Measurements from ENCODE around the gene IDI2. TPM values are rescaled to one million over a fixed set of nuclear protein-coding genes. Genes with fewer than 3 reads are reported as not detected.

IDI2 gene
- total and polyA plus RNA-seq, 2 donors (not counting 1 experiment from before 2014, with no cell fraction given), result not detected

- peak; percentile 29 to 40 for DNase-seq (ENCODE audit: low read depth in 2 of 2)
- peaks cover 3% of the 10 kb centered on the region for H3K36me3 ChIP-seq (ENCODE audit: control insufficient read depth, insufficient read depth, low read length)
- H2AFZ ChIP-seq (ENCODE audit: low read length), result no peak overlapping the region
These were observed 24.5 kb upstream of the IDI2 start for GRCh38 chr10:1050145-1050544.

GRCh38 chr10:1049425-1049958, 23.8 kb upstream of the IDI2 start:
- Histone ChIP-seq H4K20me1 (ENCODE audit: control insufficient read depth, extremely low read depth, insufficient read depth, low read length) (no peaks in the 10 kb centered on the region), H3K79me2 (ENCODE audit: control insufficient read depth, insufficient read depth, low read length) (peaks cover 68% of the 10 kb centered on the region), H3K9me3 (ENCODE audit: control insufficient read depth, insufficient read depth, low read depth, low read length) (no peaks in the 10 kb centered on the region), H3K9ac (ENCODE audit: insufficient read depth, low read length) (peak overlapping the region; percentile 97), H3K27me3 (ENCODE audit: control insufficient read depth, insufficient read depth, low read length) (no peaks in the 10 kb centered on the region), H3K36me3 (ENCODE audit: control insufficient read depth, insufficient read depth, low read length) (peaks cover 3% of the 10 kb centered on the region), H2AFZ (ENCODE audit: low read length) (peak overlapping the region; percentile 36), H3K4me3 (replicated peaks in 1 of 4; ENCODE audit: control extremely low read depth in 1 of 4, insufficient read depth in 1 of 4, low read depth in 3 of 4, low read length in 4 of 4) (peak overlapping the region; percentile 56 to 95 (median 80)), H3K4me2 (ENCODE audit: extremely low read depth, insufficient read depth, low read length) (peak overlapping the region; percentile 90), H3K4me1 (ENCODE audit: control insufficient read depth, extremely low read depth, insufficient read depth, low read length) (peaks cover 4% of the 10 kb centered on the region), H3K27ac (ENCODE audit: insufficient read depth, low read length) (peak overlapping the region; percentile 98)
- TF ChIP-seq, protein P1, sequence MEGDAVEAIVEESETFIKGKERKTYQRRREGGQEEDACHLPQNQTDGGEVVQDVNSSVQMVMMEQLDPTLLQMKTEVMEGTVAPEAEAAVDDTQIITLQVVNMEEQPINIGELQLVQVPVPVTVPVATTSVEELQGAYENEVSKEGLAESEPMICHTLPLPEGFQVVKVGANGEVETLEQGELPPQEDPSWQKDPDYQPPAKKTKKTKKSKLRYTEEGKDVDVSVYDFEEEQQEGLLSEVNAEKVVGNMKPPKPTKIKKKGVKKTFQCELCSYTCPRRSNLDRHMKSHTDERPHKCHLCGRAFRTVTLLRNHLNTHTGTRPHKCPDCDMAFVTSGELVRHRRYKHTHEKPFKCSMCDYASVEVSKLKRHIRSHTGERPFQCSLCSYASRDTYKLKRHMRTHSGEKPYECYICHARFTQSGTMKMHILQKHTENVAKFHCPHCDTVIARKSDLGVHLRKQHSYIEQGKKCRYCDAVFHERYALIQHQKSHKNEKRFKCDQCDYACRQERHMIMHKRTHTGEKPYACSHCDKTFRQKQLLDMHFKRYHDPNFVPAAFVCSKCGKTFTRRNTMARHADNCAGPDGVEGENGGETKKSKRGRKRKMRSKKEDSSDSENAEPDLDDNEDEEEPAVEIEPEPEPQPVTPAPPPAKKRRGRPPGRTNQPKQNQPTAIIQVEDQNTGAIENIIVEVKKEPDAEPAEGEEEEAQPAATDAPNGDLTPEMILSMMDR (conservative IDR thresholded peaks at IDR 0.05 in 1 of 2, IDR thresholded peaks at IDR 0.05 in 1 of 2; ENCODE audit: low read depth in 1 of 2, low read length in 2 of 2), result no peak
- TF ChIP-seq EZH2 (IDR thresholded peaks at IDR 0.05; ENCODE audit: low read length, missing control alignments), result no peak
- DNase-seq (ENCODE audit: low read depth in 2 of 2), result peak in 1 of 2 donors; percentile 49

More at GRCh38 chr10:1050145-1050544, 24.5 kb upstream of the IDI2 start:
- Histone ChIP-seq H4K20me1 (ENCODE audit: control insufficient read depth, extremely low read depth, insufficient read depth, low read length) (no peaks in the 10 kb centered on the region), H3K9me3 (ENCODE audit: control insufficient read depth, insufficient read depth, low read depth, low read length) (no peaks in the 10 kb centered on the region), H3K9ac (ENCODE audit: insufficient read depth, low read length) (peak overlapping the region; percentile 97), H3K4me3 (replicated peaks in 1 of 4; ENCODE audit: control extremely low read depth in 1 of 4, insufficient read depth in 1 of 4, low read depth in 3 of 4, low read length in 4 of 4) (peak overlapping the region; percentile 56 to 95 (median 80)), H3K27me3 (ENCODE audit: control insufficient read depth, insufficient read depth, low read length) (no peaks in the 10 kb centered on the region), H3K79me2 (ENCODE audit: control insufficient read depth, insufficient read depth, low read length) (peaks cover 68% of the 10 kb centered on the region), H3K27ac (ENCODE audit: insufficient read depth, low read length) (peak overlapping the region; percentile 98), H3K4me1 (ENCODE audit: control insufficient read depth, extremely low read depth, insufficient read depth, low read length) (peaks cover 7% of the 10 kb centered on the region), H3K4me2 (ENCODE audit: extremely low read depth, insufficient read depth, low read length) (peak overlapping the region; percentile 90)
- no peak for TF ChIP-seq EZH2 (IDR thresholded peaks at IDR 0.05; ENCODE audit: low read length, missing control alignments)
- TF ChIP-seq, protein P1 (conservative IDR thresholded peaks at IDR 0.05 in 1 of 2, IDR thresholded peaks at IDR 0.05 in 1 of 2; ENCODE audit: low read depth in 1 of 2, low read length in 2 of 2), result no peak

- H3K9ac ChIP-seq (ENCODE audit: insufficient read depth, low read length), result peak within 1 kb of the TSS; percentile 97
- peak within 1 kb of the TSS; percentile 98 for H3K27ac ChIP-seq (ENCODE audit: insufficient read depth, low read length)
- peak within 1 kb of the TSS; percentile 94 to 99 (median 95) for H3K4me3 ChIP-seq (replicated peaks in 1 of 4; ENCODE audit: control extremely low read depth in 1 of 4, insufficient read depth in 1 of 4, low read depth in 3 of 4, low read length in 4 of 4)
- H3K4me1 ChIP-seq (ENCODE audit: control insufficient read depth, extremely low read depth, insufficient read depth, low read length), result peaks cover 4% of the 10 kb centered on the region
- peaks cover 68% of the 10 kb centered on the region for H3K79me2 ChIP-seq (ENCODE audit: control insufficient read depth, insufficient read depth, low read length)
- H2AFZ ChIP-seq (ENCODE audit: low read length), result peak within 1 kb of the TSS; percentile 36
- no peaks in the 10 kb centered on the region for H3K27me3 ChIP-seq (ENCODE audit: control insufficient read depth, insufficient read depth, low read length)
- H3K4me2 ChIP-seq (ENCODE audit: extremely low read depth, insufficient read depth, low read length), result peak within 1 kb of the TSS; percentile 90
- TF ChIP-seq EZH2 (IDR thresholded peaks at IDR 0.05; ENCODE audit: low read length, missing control alignments), result no peak
- peaks cover 1% of the 10 kb centered on the region for H3K36me3 ChIP-seq (ENCODE audit: control insufficient read depth, insufficient read depth, low read length)
- no peaks in the 10 kb centered on the region for H3K9me3 ChIP-seq (ENCODE audit: control insufficient read depth, insufficient read depth, low read depth, low read length)
- peaks cover 1% of the 10 kb centered on the region for H4K20me1 ChIP-seq (ENCODE audit: control insufficient read depth, extremely low read depth, insufficient read depth, low read length)
- peak; percentile 98 to 99 for DNase-seq (ENCODE audit: low read depth in 2 of 2)
These were observed 23.2 kb upstream of the IDI2 start, which contains the start of gene IDI1 for GRCh38 chr10:1048732-1049424. IDI1 (minus strand) TSS chr10:1049119; CDS start chr10:1049003, 116 bp downstream.
